Transverse colon (tissue), 4 donors: ENCODE results near the gene RRP1. TPM values are rescaled to one million over a fixed set of nuclear protein-coding genes. Genes with fewer than 3 reads are reported as not detected.

Source experiments
- DNase-seq: peaks from one replicate; pipeline ENCODE4 v3.0.0-alpha.2; 2019
- H3K27ac ChIP-seq, 4 donors: fragments of 200-600 bp; sonication (generic); 2 replicates each; pipeline ENCODE4 v1.5.1; 2016 to 2018; ENCODE audit warnings: inconsistent platforms in 4 of 4
- H3K27me3 ChIP-seq: fragments of 200-600 bp; sonication (generic); 2 replicates; pipeline ENCODE4 v1.5.1; 2017; ENCODE audit warnings: inconsistent platforms
- H3K36me3 ChIP-seq, 4 donors: fragments of 200-600 bp; sonication (generic); 2 replicates each; pipeline ENCODE4 v1.5.1; 2017 to 2019; ENCODE audit warnings: inconsistent platforms in 4 of 4
- H3K4me1 ChIP-seq, 4 donors: fragments of 200-600 bp; sonication (generic); 2 replicates each; pipeline ENCODE4 v1.5.1; 2017 to 2020; ENCODE audit warnings: inconsistent platforms in 4 of 4
- H3K4me3 ChIP-seq, 4 donors: fragments of 200-600 bp; sonication (generic); 1 replicate in 1 of 4; 2 replicates in 3 of 4; pipeline versions ENCODE4 v1.5.1 to v1.6.1; 2017 to 2019; ENCODE audit warnings: inconsistent platforms in 4 of 4
- H3K9me3 ChIP-seq, 2 donors: fragments of 200-600 bp; sonication (generic); 2 replicates each; pipeline ENCODE4 v1.5.1; 2017 to 2019; ENCODE audit warnings: inconsistent platforms in 2 of 2
- EP300 ChIP-seq: sonication (generic); formaldehyde crosslinking; IDR thresholded peaks from one replicate; pipeline ENCODE4 v1.6.1; 2017; ENCODE audit warnings: antibody characterized with exemption, low read depth
- POLR2A ChIP-seq: fragments of 450-650 bp; IDR thresholded peaks from one replicate; pipeline ENCODE4 v1.6.1; 2016; ENCODE audit warnings: antibody characterized with exemption, mild to moderate bottlenecking, moderate library complexity
- POLR2AphosphoS5 ChIP-seq, 3 donors: sonication (generic); formaldehyde crosslinking; IDR thresholded peaks; one replicate each; pipeline ENCODE4 v1.6.1; 2016; ENCODE audit warnings: antibody characterized with exemption in 3 of 3
- WGBS, 2 donors: methylation state at CpG; one replicate each; pipeline ENCODE4 v1.1.5; 2018; ENCODE audit warnings: low coverage in 1 of 2; 5-methylcytosine and 5-hydroxymethylcytosine counted together
- in situ Hi-C, 4 donors: fragments of 200-750 bp; cut with MboI; loops; one replicate each; pipeline versions ENCODE4 v1.15.0 to v1.15.1; 2017; ENCODE audit warnings: low sequenced_read_pairs in 3 of 4, low pct_ligation_motif_present in 1 of 4, low pct_unique_long_range_greater_than_20kb in 1 of 4
- intact Hi-C: fragments of 100-400 bp; cut with DNase I; formaldehyde crosslinking; loops from one replicate; pipeline ENCODE4 v1.15.1; 2023; ENCODE audit warnings: low total_unique reads
- total RNA-seq, 4 donors: library from RNA; depleted of rRNA; stranded (reverse); fragments of >200 nt; gene quantifications; one replicate each; pipeline ENCODE4 v1.1.0, GENCODE V29; 2016
- TF ChIP-seq, protein P1 (sequence below), 5 experiments: fragments of 200-600 bp in 3 of 5; fragments of 450-650 bp in 2 of 5; sonication (generic) in 3 of 5; IDR thresholded peaks; 1 replicate in 2 of 5; 2 replicates in 3 of 5; pipeline ENCODE4 v1.5.1; 2016 to 2017; ENCODE audit warnings: antibody characterized with exemption in 5 of 5, inconsistent platforms in 3 of 5, mild to moderate bottlenecking in 2 of 5, moderate library complexity in 1 of 5

RRP1 gene
- total RNA-seq, 4 donors from 2014 or later = 5.2 to 26.1 (median 11.1) TPM

DNA sequence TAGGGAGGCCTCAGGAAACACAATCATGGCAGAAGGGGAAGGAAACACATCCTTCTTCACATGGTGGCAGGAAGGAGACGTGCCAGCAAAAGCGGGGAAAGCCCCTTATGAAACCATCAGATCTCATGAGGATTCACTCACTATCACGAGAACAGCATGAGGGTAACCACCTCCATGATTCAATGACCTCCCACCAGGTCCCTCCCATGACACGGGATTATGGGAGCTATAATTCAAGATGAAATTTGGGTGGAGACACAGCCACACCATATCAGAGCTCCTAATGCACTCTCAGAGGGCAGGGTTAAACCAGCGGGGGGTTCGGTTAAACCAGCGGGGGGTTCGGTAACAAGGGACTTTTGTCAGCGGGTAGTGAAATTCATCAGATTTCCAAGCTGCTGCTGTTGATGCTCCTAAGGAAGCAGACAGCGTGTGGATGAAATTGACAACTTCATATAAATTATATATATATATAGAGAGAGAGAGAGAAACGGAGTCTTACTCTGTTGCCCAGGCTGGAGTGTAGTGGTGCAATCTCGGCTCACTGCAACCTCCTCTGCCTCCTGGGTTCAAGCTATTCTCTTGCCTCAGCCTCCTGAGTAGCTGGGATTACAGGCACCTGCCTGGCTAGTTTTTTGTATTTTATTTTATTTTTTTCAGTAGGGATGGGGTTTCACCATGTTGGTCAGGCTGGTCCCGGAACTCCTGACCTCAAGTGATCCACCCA is 17.5 kb upstream of the RRP1 start:
- peaks cover 0 to 11% (median 4%) of the 10 kb centered on the region in 4 donors for H3K36me3 ChIP-seq
- intact Hi-C loops (no loop called here), in situ Hi-C loops (no loop called here)
- no peak overlapping the region for H3K27ac ChIP-seq
- WGBS, 2 donors = 82 to 91% methylated on average over 8 to 13 of the region's 13 CpGs
- TF ChIP-seq EP300 (no peak), POLR2A (no peak), POLR2AphosphoS5 (IDR thresholded peaks at IDR 0.05) (no peak)
- TF ChIP-seq, protein P1, sequence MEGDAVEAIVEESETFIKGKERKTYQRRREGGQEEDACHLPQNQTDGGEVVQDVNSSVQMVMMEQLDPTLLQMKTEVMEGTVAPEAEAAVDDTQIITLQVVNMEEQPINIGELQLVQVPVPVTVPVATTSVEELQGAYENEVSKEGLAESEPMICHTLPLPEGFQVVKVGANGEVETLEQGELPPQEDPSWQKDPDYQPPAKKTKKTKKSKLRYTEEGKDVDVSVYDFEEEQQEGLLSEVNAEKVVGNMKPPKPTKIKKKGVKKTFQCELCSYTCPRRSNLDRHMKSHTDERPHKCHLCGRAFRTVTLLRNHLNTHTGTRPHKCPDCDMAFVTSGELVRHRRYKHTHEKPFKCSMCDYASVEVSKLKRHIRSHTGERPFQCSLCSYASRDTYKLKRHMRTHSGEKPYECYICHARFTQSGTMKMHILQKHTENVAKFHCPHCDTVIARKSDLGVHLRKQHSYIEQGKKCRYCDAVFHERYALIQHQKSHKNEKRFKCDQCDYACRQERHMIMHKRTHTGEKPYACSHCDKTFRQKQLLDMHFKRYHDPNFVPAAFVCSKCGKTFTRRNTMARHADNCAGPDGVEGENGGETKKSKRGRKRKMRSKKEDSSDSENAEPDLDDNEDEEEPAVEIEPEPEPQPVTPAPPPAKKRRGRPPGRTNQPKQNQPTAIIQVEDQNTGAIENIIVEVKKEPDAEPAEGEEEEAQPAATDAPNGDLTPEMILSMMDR (IDR thresholded peaks at IDR 0.05) = no peak
- H3K4me1 ChIP-seq = peaks cover 19 to 32% (median 25%) of the 10 kb centered on the region in 4 donors
- no peak for DNase-seq
- no peaks in the 10 kb centered on the region for H3K9me3 ChIP-seq
- no peaks in the 10 kb centered on the region for H3K27me3 ChIP-seq
- no peak overlapping the region for H3K4me3 ChIP-seq

DNA sequence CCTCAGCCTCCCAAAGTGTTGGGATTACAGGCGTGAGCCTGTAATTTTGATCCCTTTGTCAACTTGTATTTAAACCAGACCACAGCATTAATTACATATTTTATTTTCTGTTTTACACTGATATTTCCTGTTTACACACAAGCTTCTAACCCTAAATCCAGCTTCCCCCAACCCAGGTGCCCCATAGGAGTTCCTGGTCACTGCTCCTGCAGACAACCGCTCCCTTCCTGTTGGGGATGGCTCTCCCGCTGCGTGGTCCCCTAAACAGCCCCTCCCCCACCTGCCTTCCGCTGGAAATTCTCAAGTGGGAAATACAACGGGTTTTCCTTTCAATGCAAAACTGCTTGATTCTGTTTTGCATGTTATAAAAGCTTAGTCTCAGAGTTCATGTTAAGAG is 17.0 kb upstream of the RRP1 start:
- peaks cover 0 to 11% (median 4%) of the 10 kb centered on the region in 4 donors for H3K36me3 ChIP-seq
- 50 to 74% methylated on average over 3 to 6 of the region's 6 CpGs for WGBS, 2 donors
- in situ Hi-C loops (no loop called here), intact Hi-C loops (no loop called here)
- no peak overlapping the region for H3K27ac ChIP-seq
- H3K4me1 ChIP-seq = peaks cover 15 to 27% (median 22%) of the 10 kb centered on the region in 4 donors
- TF ChIP-seq POLR2A (no peak), POLR2AphosphoS5 (IDR thresholded peaks at IDR 0.05) (no peak), EP300 (no peak)
- TF ChIP-seq, protein P1 (IDR thresholded peaks at IDR 0.05) = no peak
- no peaks in the 10 kb centered on the region for H3K9me3 ChIP-seq
- no peaks in the 10 kb centered on the region for H3K27me3 ChIP-seq
- no peak overlapping the region for H3K4me3 ChIP-seq
- DNase-seq = no peak

DNA sequence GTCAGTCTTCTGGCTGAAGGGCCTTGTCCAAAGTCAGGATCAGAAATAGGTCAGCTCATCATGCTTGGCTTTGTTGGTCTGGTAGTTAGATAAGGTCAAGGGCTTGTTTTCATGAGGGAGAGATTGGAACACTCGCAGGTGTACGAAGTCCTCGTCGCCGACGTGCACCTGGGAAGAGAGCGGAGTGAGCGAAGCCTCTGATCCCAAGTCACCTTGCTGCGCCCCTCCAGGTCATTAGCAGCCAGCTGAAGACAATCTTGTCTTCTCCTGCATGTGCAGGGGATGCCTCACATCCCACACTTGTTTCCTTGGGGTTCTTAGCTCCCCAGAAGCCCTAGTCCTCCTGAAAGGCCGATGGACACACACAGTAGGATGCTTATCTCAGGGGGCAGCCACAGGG is 15.2 kb upstream of the RRP1 start:
- Histone ChIP-seq H3K27me3 (no peaks in the 10 kb centered on the region), H3K36me3 (peaks cover 0 to 11% (median 4%) of the 10 kb centered on the region in 4 donors), H3K27ac (no peak overlapping the region), H3K4me3 (no peak overlapping the region), H3K9me3 (no peaks in the 10 kb centered on the region), H3K4me1 (peaks cover 4 to 25% (median 16%) of the 10 kb centered on the region in 4 donors)
- in situ Hi-C loops (no loop called here), intact Hi-C loops (no loop called here)
- TF ChIP-seq POLR2AphosphoS5 (IDR thresholded peaks at IDR 0.05) (no peak), EP300 (no peak)
- TF ChIP-seq, protein P1 (IDR thresholded peaks at IDR 0.05) = no peak
- WGBS, 2 donors = 97% methylated on average over 10 of the region's 10 CpGs; no CpG with 5 or more reads in 1 of the 2 donors
- no peak for DNase-seq

DNA sequence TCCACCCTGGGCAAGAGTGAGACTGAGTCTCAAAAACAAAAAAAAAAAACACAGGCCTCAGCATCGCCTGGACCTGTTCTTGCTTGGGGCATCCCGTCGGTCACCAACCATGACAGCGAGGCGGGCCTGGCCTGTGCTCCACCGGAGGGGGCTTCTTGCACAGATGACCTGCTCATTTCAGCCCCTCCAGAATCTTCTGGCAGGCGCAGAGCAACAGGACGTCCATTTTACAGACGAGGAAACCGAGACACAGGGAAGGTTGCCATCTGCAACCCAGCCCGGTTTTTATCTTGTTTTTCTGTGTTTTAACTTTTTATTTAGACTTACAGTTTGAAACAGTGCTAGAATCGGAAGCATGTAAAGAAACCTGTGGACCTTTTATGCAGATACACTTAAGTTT is 14.2 kb upstream of the RRP1 start:
- Histone ChIP-seq H3K4me1 (peaks cover 4 to 29% (median 18%) of the 10 kb centered on the region in 4 donors), H3K27me3 (no peaks in the 10 kb centered on the region), H3K4me3 (peak overlapping the region; percentile 51 to 79 (median 74)), H3K36me3 (peaks cover 0 to 11% (median 4%) of the 10 kb centered on the region in 4 donors), H3K9me3 (no peaks in the 10 kb centered on the region), H3K27ac (peak overlapping the region; percentile 90 to 94 (median 91))
- no peak for DNase-seq
- in situ Hi-C loops (no loop called here), intact Hi-C loops (no loop called here)
- TF ChIP-seq POLR2AphosphoS5 (IDR thresholded peaks at IDR 0.05) = no peak
- no peak for TF ChIP-seq EP300
- TF ChIP-seq, protein P1 (IDR thresholded peaks at IDR 0.05) = no peak
- no peak for TF ChIP-seq POLR2A
- WGBS, 2 donors = 45 to 71% methylated on average over 2 to 12 of the region's 12 CpGs
